ENCODE data around the gene RHBDD2. TPM values are rescaled to one million over a fixed set of nuclear protein-coding genes. Genes with fewer than 3 reads are reported as not detected.
"Not testable (repeated sequence)": the region's sequence is repeated elsewhere in the genome, so short reads cannot be mapped to it uniquely, and the experiment has no call there.

RHBDD2 gene
- total RNA-seq, 1 donor from 2014 or later = 50.7 TPM

GRCh38 chr7:75844158-75844557, 34.7 kb upstream of the RHBDD2 start:
- no peak for TF ChIP-seq CTCF (IDR thresholded peaks at IDR 0.05; ENCODE audit: unreplicated experiment)
- Mint-ChIP-seq H3K27ac (ENCODE audit: unreplicated experiment) (no peak overlapping the region), H3K4me3 (ENCODE audit: unreplicated experiment) (no peak overlapping the region), H3K27me3 (ENCODE audit: unreplicated experiment) (no peaks in the 10 kb centered on the region), H3K9me3 (ENCODE audit: unreplicated experiment) (no peaks in the 10 kb centered on the region), H3K36me3 (ENCODE audit: low read depth, unreplicated experiment) (no peaks in the 10 kb centered on the region), H3K4me1 (ENCODE audit: unreplicated experiment) (peaks cover 6% of the 10 kb centered on the region)
- DNase-seq (ENCODE audit: low spot score) = no peak

- not testable (repeated sequence) for H3K4me1 Mint-ChIP-seq (ENCODE audit: unreplicated experiment); H3K9me3 Mint-ChIP-seq (ENCODE audit: unreplicated experiment); H3K4me3 Mint-ChIP-seq (ENCODE audit: unreplicated experiment); H3K27me3 Mint-ChIP-seq (ENCODE audit: unreplicated experiment); H3K36me3 Mint-ChIP-seq (ENCODE audit: low read depth, unreplicated experiment); DNase-seq (ENCODE audit: low spot score); H3K27ac Mint-ChIP-seq (ENCODE audit: unreplicated experiment)
Measured at GRCh38 chr7:75845132-75845531, 33.7 kb upstream of the RHBDD2 start.

- no peak for TF ChIP-seq CTCF (IDR thresholded peaks at IDR 0.05; ENCODE audit: unreplicated experiment)
- H3K4me1 Mint-ChIP-seq (ENCODE audit: unreplicated experiment) = peaks cover 2% of the 10 kb centered on the region
- no peak for DNase-seq (ENCODE audit: low spot score)
- no peak overlapping the region for H3K4me3 Mint-ChIP-seq (ENCODE audit: unreplicated experiment)
- H3K36me3 Mint-ChIP-seq (ENCODE audit: low read depth, unreplicated experiment) = no peaks in the 10 kb centered on the region
- no peaks in the 10 kb centered on the region for H3K27me3 Mint-ChIP-seq (ENCODE audit: unreplicated experiment)
- H3K27ac Mint-ChIP-seq (ENCODE audit: unreplicated experiment) = no peak overlapping the region
- no peaks in the 10 kb centered on the region for H3K9me3 Mint-ChIP-seq (ENCODE audit: unreplicated experiment)
Measured at GRCh38 chr7:75847707-75848106, 31.1 kb upstream of the RHBDD2 start.

GRCh38 chr7:75849573-75849972, 29.3 kb upstream of the RHBDD2 start:
- no peak overlapping the region for H3K4me3 Mint-ChIP-seq (ENCODE audit: unreplicated experiment)
- no peak for TF ChIP-seq CTCF (IDR thresholded peaks at IDR 0.05; ENCODE audit: unreplicated experiment)
- H3K36me3 Mint-ChIP-seq (ENCODE audit: low read depth, unreplicated experiment) = no peaks in the 10 kb centered on the region
- H3K27me3 Mint-ChIP-seq (ENCODE audit: unreplicated experiment) = no peaks in the 10 kb centered on the region
- H3K27ac Mint-ChIP-seq (ENCODE audit: unreplicated experiment) = no peak overlapping the region
- no peaks in the 10 kb centered on the region for H3K4me1 Mint-ChIP-seq (ENCODE audit: unreplicated experiment)
- no peak for DNase-seq (ENCODE audit: low spot score)
- no peaks in the 10 kb centered on the region for H3K9me3 Mint-ChIP-seq (ENCODE audit: unreplicated experiment)

GRCh38 chr7:75850235-75850634, 28.6 kb upstream of the RHBDD2 start:
- no peak for TF ChIP-seq CTCF (IDR thresholded peaks at IDR 0.05; ENCODE audit: unreplicated experiment)
- Mint-ChIP-seq H3K27me3 (ENCODE audit: unreplicated experiment) (no peaks in the 10 kb centered on the region), H3K36me3 (ENCODE audit: low read depth, unreplicated experiment) (no peaks in the 10 kb centered on the region), H3K9me3 (ENCODE audit: unreplicated experiment) (no peaks in the 10 kb centered on the region), H3K4me1 (ENCODE audit: unreplicated experiment) (no peaks in the 10 kb centered on the region), H3K27ac (ENCODE audit: unreplicated experiment) (no peak overlapping the region), H3K4me3 (ENCODE audit: unreplicated experiment) (no peak overlapping the region)
- DNase-seq (ENCODE audit: low spot score) = no peak

- Mint-ChIP-seq H3K9me3 (ENCODE audit: unreplicated experiment) (no peaks in the 10 kb centered on the region), H3K27me3 (ENCODE audit: unreplicated experiment) (no peaks in the 10 kb centered on the region), H3K36me3 (ENCODE audit: low read depth, unreplicated experiment) (no peaks in the 10 kb centered on the region), H3K4me3 (ENCODE audit: unreplicated experiment) (no peak overlapping the region), H3K27ac (ENCODE audit: unreplicated experiment) (no peak overlapping the region), H3K4me1 (ENCODE audit: unreplicated experiment) (no peaks in the 10 kb centered on the region)
- DNase-seq (ENCODE audit: low spot score) = no peak
- no peak for TF ChIP-seq CTCF (IDR thresholded peaks at IDR 0.05; ENCODE audit: unreplicated experiment)
Measured at GRCh38 chr7:75854233-75854632, 24.6 kb upstream of the RHBDD2 start.

- H3K27ac Mint-ChIP-seq (ENCODE audit: unreplicated experiment); DNase-seq (ENCODE audit: low spot score); H3K4me1 Mint-ChIP-seq (ENCODE audit: unreplicated experiment); H3K36me3 Mint-ChIP-seq (ENCODE audit: low read depth, unreplicated experiment); H3K4me3 Mint-ChIP-seq (ENCODE audit: unreplicated experiment); H3K27me3 Mint-ChIP-seq (ENCODE audit: unreplicated experiment); H3K9me3 Mint-ChIP-seq (ENCODE audit: unreplicated experiment): not testable (repeated sequence)
Measured at GRCh38 chr7:75854813-75855345, 24.0 kb upstream of the RHBDD2 start.

All from endothelial cell (in vitro differentiated cells).